ENCODE data around the gene VSIR. TPM values are rescaled to one million over a fixed set of nuclear protein-coding genes. Genes with fewer than 3 reads are reported as not detected.

Gene VSIR
- total RNA-seq, 1 experiment from 2014 or later: 3.6 TPM

Small RNA genes within 50 kb of the gene (microRNA-seq; reads per million reads assigned to microRNA genes)
- not detected for gene MIR7152

Other genes starting within 250 kb of the VSIR start
- gene C10orf105, start 53.7 kb downstream of the VSIR start, total RNA-seq (2022): not detected in 2 replicates
- gene PSAP, start 77.7 kb upstream of the VSIR start, total RNA-seq (2022): 506 and 692 TPM in 2 replicates
- gene CHST3, start 190.9 kb upstream of the VSIR start, total RNA-seq (2022): 28.7 and 29.3 TPM in 2 replicates

Data from MCF 10A (cell line).